Raji (cell line): Measurements from ENCODE around the gene SLC22A16.

Source experiments
- POLR2A ChIP-seq: IDR thresholded peaks from 2 replicates; pipeline ENCODE4 v1.6.1; 2011; ENCODE audit warnings: low read depth, low read length, control low read depth; ENCODE audit not compliant: insufficient read depth

SLC22A16 gene

GRCh38 chr6:110425816-110426215 is 50.6 kb downstream of the SLC22A16 start:
- TF ChIP-seq POLR2A = no peak

GRCh38 chr6:110422444-110422822 is 54.0 kb downstream of the SLC22A16 start:
- no peak for TF ChIP-seq POLR2A

- TF ChIP-seq POLR2A = no peak
These were observed 54.5 kb downstream of the SLC22A16 start for GRCh38 chr6:110421749-110422443.

- TF ChIP-seq POLR2A = no peak
These were observed 57.2 kb downstream of the SLC22A16 start for GRCh38 chr6:110419028-110419739.

- no peak for TF ChIP-seq POLR2A
These were observed 57.8 kb downstream of the SLC22A16 start for GRCh38 chr6:110418594-110418993.

- TF ChIP-seq POLR2A = no peak
These were observed 61.1 kb downstream of the SLC22A16 start, which contains the start of gene DDO for GRCh38 chr6:110415086-110415916. DDO (minus strand) TSS chr6:110415575; CDS start chr6:110413462, 2,113 bp downstream.

- TF ChIP-seq POLR2A = no peak
These were observed 61.7 kb downstream of the SLC22A16 start for GRCh38 chr6:110414669-110415068.

GRCh38 chr6:110412360-110412759 is 64.1 kb downstream of the SLC22A16 start:
- no peak for TF ChIP-seq POLR2A

GRCh38 chr6:110410511-110410910 is 65.9 kb downstream of the SLC22A16 start:
- TF ChIP-seq POLR2A = no peak

GRCh38 chr6:110409794-110410193 is 66.6 kb downstream of the SLC22A16 start:
- TF ChIP-seq POLR2A = no peak

- no peak for TF ChIP-seq POLR2A
These were observed 67.5 kb downstream of the SLC22A16 start for GRCh38 chr6:110408901-110409300.

GRCh38 chr6:110404607-110405006 is 71.8 kb downstream of the SLC22A16 start:
- no peak for TF ChIP-seq POLR2A

GRCh38 chr6:110401585-110402176 is 74.7 kb downstream of the SLC22A16 start:
- no peak for TF ChIP-seq POLR2A

GRCh38 chr6:110400208-110400607 is 76.2 kb downstream of the SLC22A16 start:
- no peak for TF ChIP-seq POLR2A
